Limb (tissue), 2 donors: ENCODE data around the gene GOLGA6A.
"Not testable (repeated sequence)": the region's sequence is repeated elsewhere in the genome, so short reads cannot be mapped to it uniquely, and the experiment has no call there.

Source experiments
- DNase-seq, 2 donors: peaks; one replicate each; pipeline ENCODE4 v3.0.0-alpha.2; 2016; ENCODE audit errors: extremely low spot score in 2 of 2

Gene GOLGA6A

DNA sequence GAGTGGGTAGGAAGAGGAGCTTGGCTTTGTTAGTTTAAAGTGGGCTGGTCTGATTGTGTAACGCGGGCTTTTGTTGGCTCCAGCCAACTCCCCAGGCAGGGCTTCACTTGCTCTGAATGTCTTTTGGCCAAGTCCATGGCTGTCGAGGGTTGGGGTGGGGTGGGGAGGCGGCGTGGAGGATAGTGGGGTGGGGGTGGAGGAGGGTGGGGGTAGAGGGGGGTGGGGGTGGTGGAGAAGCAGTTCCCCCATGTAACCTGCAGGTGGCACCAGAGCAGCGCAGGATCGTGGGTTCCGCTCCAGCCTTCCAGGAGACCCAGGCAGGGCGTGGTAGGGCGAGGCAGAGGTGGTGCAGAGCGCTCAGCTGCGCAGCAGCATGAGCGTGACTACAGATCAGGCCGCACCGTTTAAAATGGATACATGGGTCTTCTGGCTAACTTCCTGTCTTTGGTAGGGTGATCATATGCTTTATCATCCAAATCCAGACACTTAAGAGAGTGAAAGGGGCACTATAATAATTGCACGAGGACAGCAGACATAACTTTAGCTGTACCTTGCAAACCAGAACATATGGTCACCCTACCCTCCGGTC is 28.3 kb downstream of the GOLGA6A start:
- peak; percentile 72 to 87 for DNase-seq

- DNase-seq, result no peak
These were observed 28.8 kb downstream of the GOLGA6A start for GRCh38 chr15:74053517-74053916.

GRCh38 chr15:74052271-74053260 is 29.8 kb downstream of the GOLGA6A start:
- not testable (repeated sequence) for DNase-seq

DNA sequence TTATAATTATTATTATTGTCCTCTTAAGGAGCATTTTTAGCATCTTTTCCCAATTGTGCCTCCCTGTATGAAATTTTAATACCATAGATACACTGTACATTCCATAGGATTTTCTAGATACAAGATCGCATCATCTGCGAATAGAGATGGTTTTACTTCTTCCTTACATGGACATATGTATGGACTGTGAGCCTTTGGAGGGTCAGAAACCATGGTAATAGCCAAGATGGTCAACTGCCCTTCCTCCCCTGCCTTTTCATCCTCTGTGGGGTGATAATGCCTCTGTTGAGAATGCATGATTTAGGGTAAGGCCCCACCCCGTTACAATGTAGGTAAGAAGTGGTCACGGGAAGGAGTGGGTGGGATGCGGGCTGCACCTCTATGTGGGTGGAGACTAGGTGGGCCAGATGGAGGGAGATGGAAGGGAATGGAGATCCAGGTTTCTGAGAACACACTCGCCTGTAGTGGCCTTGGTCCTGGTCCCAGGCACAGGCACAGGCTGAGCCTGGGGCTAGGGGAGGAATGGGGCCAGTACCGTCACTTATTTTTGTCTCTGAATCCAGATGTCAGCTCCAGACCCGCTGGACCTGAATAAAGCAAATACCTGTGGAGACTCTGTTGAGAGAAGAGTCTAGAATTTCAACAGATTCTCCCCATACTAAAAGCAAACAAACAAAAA is 31.7 kb downstream of the GOLGA6A start:
- no peak for DNase-seq

DNA sequence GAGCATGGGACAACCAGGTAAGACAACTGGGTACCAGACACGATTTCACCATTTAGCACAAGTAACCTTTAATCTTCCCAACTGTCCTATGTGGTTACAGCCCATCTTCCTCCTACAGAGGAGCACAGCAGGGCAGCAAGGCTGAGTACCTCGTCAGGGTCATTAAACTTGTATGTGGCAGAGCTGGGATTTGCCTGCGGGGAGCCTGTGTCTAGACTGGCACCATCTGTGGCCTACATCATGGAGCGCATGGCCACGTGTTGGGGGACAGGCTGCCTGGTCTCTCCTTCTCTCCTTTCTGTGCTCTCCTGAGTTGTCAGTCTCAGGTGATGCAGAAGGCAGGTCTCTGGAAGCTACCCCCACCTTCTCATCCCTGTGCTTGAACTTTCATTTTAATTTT is 32.2 kb downstream of the GOLGA6A start:
- DNase-seq, result no peak

DNA sequence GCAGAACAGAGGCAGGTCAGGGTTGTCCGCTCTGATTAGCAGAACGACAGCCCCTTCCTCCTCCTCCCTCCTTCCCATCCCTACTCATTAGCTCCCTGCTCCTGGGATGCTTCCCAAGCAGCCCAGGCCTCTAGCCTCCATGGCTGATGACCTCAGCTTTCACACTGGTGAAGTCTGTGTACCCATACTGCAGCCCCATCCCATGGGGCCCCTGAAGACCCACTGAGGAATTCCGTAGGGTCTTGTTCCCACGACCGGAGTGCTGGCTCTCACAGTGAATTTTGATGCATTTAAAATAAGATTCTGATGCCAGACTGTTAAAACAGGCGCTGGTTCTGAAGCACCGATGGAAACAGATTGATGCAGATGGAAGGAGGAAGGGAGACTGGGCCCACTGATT is 36.1 kb downstream of the GOLGA6A start:
- DNase-seq, result no peak

DNA sequence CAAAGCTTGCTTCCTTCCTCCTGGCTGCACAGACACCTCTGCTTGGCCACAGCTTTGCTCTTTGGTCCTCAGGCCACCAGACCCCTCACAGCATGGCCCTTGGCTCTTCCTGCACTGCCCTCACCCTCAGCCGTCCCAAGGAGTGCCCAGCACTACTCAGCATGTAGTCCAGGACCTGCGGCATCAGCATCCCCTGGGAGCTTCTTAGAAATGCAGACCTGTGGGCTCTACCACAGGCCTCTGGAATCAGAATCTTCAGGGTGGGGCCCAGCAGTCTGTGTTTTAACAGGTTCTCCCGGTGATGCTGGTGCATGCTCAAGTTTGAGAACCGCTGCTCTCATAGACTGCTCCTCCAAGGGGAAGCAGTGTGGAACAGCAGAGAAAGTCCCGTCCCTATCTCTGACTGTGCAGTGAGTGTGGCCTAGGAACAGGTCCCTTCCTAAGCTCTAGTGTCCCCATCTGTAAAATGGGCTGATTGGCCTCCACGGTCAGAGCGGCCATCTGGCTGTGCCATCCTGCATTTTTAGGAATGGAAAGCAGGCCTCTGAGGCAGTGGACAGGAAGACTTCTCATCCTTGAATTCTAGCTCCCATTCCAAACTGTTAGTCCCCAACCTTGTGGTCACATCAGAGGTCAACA is 36.6 kb downstream of the GOLGA6A start:
- DNase-seq, result no peak

DNA sequence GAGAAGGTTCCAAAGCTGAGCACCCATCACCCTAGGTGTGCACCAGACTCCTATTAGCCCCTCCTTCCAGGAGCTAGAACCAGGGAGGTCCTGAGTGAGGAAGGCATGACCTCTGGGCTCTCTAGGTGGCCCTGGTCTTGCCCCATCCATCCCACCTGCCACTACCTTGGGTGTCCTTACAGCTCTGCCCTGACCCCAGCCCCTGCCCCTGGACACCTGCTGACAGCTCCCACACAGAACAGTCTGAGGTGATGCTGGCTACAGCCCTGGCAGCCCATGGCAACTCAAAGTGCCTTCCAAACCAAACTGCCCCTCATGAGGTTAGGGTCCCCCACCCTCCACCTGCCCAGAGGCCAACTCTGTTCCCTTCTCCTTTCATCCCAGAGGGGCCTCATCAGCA is 37.2 kb downstream of the GOLGA6A start:
- DNase-seq, result no peak

DNA sequence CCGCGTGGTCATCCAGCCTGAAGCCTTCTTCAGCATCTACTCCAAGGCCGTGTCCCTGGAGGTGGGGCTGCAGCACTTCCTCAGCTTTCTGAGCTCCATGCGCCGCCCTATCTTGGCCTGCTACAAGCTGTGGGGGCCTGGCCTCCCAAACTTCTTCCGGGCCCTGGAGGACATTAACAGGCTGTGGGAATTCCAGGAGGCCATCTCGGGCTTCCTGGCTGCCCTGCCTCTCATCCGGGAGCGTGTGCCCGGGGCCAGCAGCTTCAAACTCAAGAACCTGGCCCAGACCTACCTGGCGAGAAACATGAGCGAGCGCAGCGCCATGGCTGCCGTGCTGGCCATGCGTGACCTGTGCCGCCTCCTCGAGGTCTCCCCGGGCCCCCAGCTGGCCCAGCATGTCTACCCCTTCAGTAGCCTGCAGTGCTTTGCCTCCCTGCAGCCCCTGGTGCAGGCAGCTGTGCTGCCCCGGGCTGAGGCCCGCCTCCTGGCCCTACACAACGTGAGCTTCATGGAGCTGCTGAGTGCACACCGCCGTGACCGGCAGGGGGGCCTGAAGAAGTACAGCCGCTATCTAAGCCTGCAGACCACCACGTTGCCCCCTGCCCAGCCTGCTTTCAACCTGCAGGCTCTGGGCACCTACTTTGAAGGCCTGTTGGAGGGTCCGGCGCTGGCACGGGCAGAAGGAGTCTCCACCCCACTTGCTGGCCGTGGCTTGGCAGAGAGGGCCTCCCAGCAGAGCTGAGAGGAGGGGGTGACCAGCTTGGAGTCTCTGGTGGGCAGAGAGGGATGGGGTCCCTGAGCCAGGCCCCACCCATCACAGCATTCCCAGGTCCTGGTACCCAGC is 37.9 kb downstream of the GOLGA6A start:
- DNase-seq, result no peak

- DNase-seq, result no peak
These were observed 38.7 kb downstream of the GOLGA6A start for GRCh38 chr15:74043425-74044266.

DNA sequence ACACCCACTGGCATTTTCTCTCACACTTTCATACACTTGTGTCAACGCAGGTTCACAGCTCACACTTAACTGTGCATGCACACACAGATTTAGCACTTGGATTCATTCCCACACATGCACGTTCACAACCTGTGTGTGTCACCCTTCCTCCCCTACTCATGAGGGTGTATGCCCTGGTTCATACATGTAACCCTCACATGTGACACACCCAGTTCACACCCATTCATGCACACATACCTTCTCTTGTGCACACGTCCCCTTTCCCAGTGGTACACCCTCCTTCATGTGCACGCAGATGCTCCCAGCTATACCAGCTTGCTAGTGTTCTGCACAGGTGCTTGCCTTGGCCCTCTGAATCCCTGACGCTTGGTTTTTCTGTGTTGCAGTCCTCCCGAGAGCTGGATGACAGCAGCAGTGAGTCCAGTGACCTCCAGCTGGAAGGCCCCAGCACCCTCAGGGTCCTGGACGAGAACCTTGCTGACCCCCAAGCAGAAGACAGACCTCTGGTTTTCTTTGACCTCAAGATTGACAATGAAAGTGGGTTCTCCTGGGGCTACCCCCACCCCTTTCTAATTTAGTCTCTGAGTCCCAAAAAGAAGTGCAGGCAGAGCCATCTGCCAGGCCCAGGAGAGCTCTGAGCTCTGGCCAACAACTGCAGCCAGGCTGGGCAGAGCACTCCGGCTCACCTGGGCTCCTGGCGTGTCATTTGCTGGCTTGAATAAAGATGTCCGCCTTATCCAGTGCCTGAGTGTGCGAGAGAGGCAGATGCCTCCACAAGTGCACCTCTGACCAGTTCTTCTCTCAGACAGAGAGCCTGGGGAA is 39.5 kb downstream of the GOLGA6A start:
- DNase-seq, result no peak

GRCh38 chr15:74041777-74042435 is 40.4 kb downstream of the GOLGA6A start:
- no peak for DNase-seq

GRCh38 chr15:74041311-74041756 is 41.0 kb downstream of the GOLGA6A start:
- DNase-seq, result no peak

DNA sequence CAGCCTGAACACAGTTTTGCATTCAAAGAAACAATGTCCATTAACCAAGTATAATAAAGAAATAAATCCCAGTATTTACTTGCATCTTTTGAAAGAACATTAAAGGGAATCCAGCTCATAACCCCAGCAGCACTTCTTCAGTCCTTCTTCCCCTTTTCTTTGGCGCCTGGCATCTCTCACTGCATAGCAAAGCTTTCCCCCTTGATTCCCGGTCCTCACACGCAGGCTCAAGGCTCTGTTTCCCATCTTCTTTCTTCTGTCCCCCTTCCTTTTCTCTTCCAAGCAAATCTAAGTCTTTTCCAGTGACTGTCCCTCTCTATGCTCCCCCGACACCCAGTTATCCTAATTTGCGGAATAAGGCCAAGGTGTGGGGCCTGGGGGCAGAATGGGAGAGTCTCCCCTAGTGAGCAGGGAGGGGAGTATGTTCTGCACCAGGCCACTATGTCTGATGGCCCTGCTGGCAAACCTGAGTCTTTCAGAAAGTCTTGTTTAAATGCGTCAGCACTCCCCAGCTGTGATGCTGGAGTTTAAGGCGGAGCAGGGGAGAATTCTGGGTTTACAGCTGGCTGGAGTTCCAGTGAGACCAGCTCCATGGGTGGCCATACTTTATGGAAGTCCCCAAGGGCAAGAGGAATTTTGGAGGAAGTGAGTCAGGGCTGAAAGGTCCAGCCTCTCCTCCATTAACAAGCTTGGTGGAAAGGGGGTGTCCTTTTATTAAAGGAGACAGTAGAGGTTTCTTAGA is 42.1 kb downstream of the GOLGA6A start:
- peak in 1 of 2 donors; percentile 40 for DNase-seq

GRCh38 chr15:74039656-74040010 is 42.7 kb downstream of the GOLGA6A start:
- no peak for DNase-seq

DNA sequence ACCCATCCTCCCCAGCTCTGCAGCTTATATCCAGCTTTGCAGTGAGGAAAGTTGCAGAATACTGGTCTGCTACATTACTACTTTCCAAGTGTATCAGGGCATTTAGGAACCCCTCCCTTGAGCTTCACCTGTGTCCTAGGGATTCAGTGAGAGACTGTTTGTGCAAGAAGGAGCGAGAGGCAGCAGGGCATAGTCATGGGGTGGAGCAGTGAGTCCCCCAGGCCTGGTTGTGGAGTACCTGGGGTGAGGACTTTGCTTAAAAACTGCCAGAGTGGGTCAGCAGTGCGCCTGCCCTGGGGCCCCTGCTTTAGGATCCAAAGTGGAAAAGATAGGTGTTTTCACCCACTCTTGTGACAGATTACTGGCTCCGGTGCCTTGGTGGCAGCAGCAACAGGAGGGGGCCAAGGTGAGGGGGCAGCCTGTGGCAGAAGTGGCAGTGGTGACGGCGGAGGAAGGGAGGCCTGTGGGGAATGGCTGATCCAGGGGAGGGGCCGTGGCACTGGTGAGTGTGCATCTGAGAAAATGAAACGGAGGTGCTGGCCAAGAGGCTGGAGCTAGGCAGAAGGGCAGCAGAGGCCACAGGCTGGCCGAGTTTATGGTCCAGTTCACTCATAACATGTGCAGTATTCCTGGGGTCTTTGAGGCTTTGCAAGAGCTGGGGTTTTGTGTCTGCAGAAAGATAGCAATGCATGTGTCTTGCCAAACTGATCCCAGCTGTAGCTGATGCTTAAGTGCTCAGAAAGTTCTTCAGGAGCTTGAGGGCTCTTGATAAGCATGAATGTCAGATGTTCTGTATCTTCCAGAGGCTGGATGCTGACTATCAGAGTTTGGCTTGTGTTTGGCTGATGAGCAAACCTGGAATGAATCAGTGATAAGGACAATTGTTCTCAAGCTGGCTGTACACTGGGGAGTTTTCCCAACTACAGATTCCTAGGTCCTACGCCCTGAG is 43.4 kb downstream of the GOLGA6A start:
- no peak for DNase-seq
